Astrocyte of the spinal cord (primary cell): ENCODE results near the gene HP1BP3.
"Not testable (repeated sequence)": the region's sequence is repeated elsewhere in the genome, so short reads cannot be mapped to it uniquely, and the experiment has no call there.

Experiments
- DNase-seq: peaks from one replicate; pipeline ENCODE4 v3.0.0; 2011; ENCODE audit warnings: low read depth, low spot score
- H3K4me3 ChIP-seq: 2 replicates; pipeline ENCODE4 v1.5.1; 2011; ENCODE audit warnings: low read depth, mild to moderate bottlenecking, low read length, moderate library complexity
- CTCF ChIP-seq: IDR thresholded peaks from 2 replicates; pipeline ENCODE4 v1.5.1; 2012; ENCODE audit warnings: low read depth, mild to moderate bottlenecking, low read length, inconsistent platforms
- in situ Hi-C: cut with HindIII; loops from 2 replicates; pipeline ENCODE4 v1.10.0; 2017; ENCODE audit warnings: low sequenced_read_pairs

The HP1BP3 gene

GRCh38 chr1:20792196-20792595 lies 5.1 kb upstream of the HP1BP3 start:
- in situ Hi-C loops: no loop called here
- peak; percentile 93 for DNase-seq
- no peak for TF ChIP-seq CTCF
- no peak overlapping the region for H3K4me3 ChIP-seq

- DNase-seq: no peak
- in situ Hi-C loops: no loop called here
- H3K4me3 ChIP-seq: no peak overlapping the region
- no peak for TF ChIP-seq CTCF
Measured at GRCh38 chr1:20790785-20791184, 3.7 kb upstream of the HP1BP3 start.

- in situ Hi-C loops, DNase-seq, H3K4me3 ChIP-seq: not testable (repeated sequence)
Measured at GRCh38 chr1:20789598-20789997, 2.5 kb upstream of the HP1BP3 start.

GRCh38 chr1:20787840-20788795 lies 1.0 kb upstream of the HP1BP3 start:
- no peak for TF ChIP-seq CTCF
- peak; percentile 70 for DNase-seq
- in situ Hi-C loops: no loop called here
- peak overlapping the region; percentile 69 for H3K4me3 ChIP-seq

- no peak for TF ChIP-seq CTCF
- peak overlapping the region; percentile 98 for H3K4me3 ChIP-seq
- in situ Hi-C loops: no loop called here
- DNase-seq: peak; percentile 96
Measured at GRCh38 chr1:20786253-20787028, 666 bp downstream of the HP1BP3 start.

- no peak for TF ChIP-seq CTCF
Measured at GRCh38 chr1:20785907-20786252, 1.2 kb downstream of the HP1BP3 start.

GRCh38 chr1:20775700-20776099 lies 11.4 kb downstream of the HP1BP3 start:
- no peak overlapping the region for H3K4me3 ChIP-seq
- no peak for TF ChIP-seq CTCF
- in situ Hi-C loops: no loop called here
- no peak for DNase-seq

More at GRCh38 chr1:20785907-20786252, 1.2 kb downstream of the HP1BP3 start:
- peak; percentile 5 for DNase-seq
- in situ Hi-C loops: no loop called here
- peak overlapping the region; percentile 98 for H3K4me3 ChIP-seq
